DOHH2 (cell line): ENCODE data around the gene PGD.
"Not testable (repeated sequence)": the region's sequence is repeated elsewhere in the genome, so short reads cannot be mapped to it uniquely, and the experiment has no call there.

Experiments used
- H3F3A ChIP-seq: fragments of 200-600 bp; sonication (generic), shearing (Covaris generic); 2 replicates; pipeline ENCODE4 v1.6.0; 2016; ENCODE audit warnings: antibody characterized with exemption, mild to moderate bottlenecking; ENCODE audit not compliant: control insufficient read depth, insufficient read depth
- H3K27ac ChIP-seq: fragments of 200-600 bp; sonication (generic); 2 replicates; pipeline ENCODE4 v1.5.1; 2014; ENCODE audit warnings: low read depth, mild to moderate bottlenecking, low read length, moderate library complexity
- H3K27me3 ChIP-seq: fragments of 200-600 bp; sonication (generic); 2 replicates; pipeline ENCODE4 v1.6.1; 2014; ENCODE audit warnings: mild to moderate bottlenecking, low read length, mixed read lengths; ENCODE audit not compliant: control insufficient read depth
- H3K36me3 ChIP-seq: fragments of 200-600 bp; sonication (generic); 2 replicates; pipeline ENCODE4 v1.6.1; 2014; ENCODE audit warnings: mild to moderate bottlenecking, low read length, moderate library complexity, mixed read lengths; ENCODE audit not compliant: control insufficient read depth
- H3K4me1 ChIP-seq: fragments of 200-600 bp; sonication (generic); 2 replicates; pipeline ENCODE4 v1.6.1; 2014; ENCODE audit warnings: mild to moderate bottlenecking, low read length, mixed read lengths; ENCODE audit not compliant: control insufficient read depth
- H3K4me2 ChIP-seq: fragments of 200-600 bp; sonication (generic); 2 replicates; pipeline ENCODE4 v1.6.0; 2014; ENCODE audit warnings: mild to moderate bottlenecking, low read length, moderate library complexity
- H3K4me3 ChIP-seq: fragments of 200-600 bp; sonication (generic); 2 replicates; pipeline ENCODE4 v1.5.1; 2014; ENCODE audit warnings: mild to moderate bottlenecking, low read length, mixed read lengths
- H3K79me2 ChIP-seq: fragments of 200-600 bp; sonication (generic); 2 replicates; pipeline ENCODE4 v1.6.1; 2014; ENCODE audit warnings: mild to moderate bottlenecking, low read length, mixed read lengths; ENCODE audit not compliant: control insufficient read depth
- H3K9me2 ChIP-seq: fragments of 200-600 bp; sonication (generic); replicated peaks from 2 replicates; pipeline ENCODE4 v1.6.1; 2014; ENCODE audit warnings: mild to moderate bottlenecking, low read length, mixed read lengths; ENCODE audit not compliant: control insufficient read depth
- H3K9me3 ChIP-seq: fragments of 200-600 bp; sonication (generic); 2 replicates; pipeline ENCODE4 v1.6.1; 2014; ENCODE audit warnings: antibody characterized with exemption, low read length, mixed read lengths; ENCODE audit not compliant: control insufficient read depth, insufficient read depth
- H4K20me1 ChIP-seq: fragments of 200-600 bp; sonication (generic); 2 replicates; pipeline ENCODE4 v1.6.0; 2014; ENCODE audit warnings: low read depth, mild to moderate bottlenecking, antibody characterized with exemption, low read length, moderate library complexity; ENCODE audit not compliant: control insufficient read depth, insufficient read depth
- EZH2phosphoT487 ChIP-seq: fragments of 200-600 bp; sonication (generic); IDR thresholded peaks from 2 replicates; pipeline ENCODE4 v1.6.1; 2017; ENCODE audit warnings: borderline replicate concordance, mild to moderate bottlenecking, antibody characterized with exemption, low read length, moderate library complexity, mixed read lengths
- TF ChIP-seq, protein P1 (sequence below): fragments of 200-600 bp; sonication (generic); IDR thresholded peaks from one replicate; pipeline ENCODE4 v1.5.1; 2014; ENCODE audit warnings: antibody characterized with exemption, mild to moderate bottlenecking, low read depth, low read length; ENCODE audit not compliant: poor library complexity, severe bottlenecking

The PGD gene

DNA sequence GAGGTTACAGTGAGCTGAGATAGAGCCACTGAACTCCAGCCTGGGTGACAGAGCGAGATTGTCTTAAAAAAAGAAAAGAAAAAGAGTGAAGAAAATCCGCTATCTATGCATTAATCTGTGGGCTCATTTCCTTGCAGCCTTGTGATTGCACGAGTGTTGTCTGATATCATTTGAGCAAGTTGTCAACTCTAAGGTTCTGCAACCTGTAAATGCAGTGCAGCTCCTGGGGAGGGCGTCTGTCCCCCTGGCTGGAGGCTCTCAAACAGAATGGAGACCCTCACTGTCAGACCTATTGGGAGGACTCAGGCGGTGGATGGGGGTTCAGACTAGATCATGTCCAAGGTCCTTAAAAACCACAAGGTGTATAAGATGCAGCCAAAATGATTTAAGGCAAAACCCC, 57.2 kb downstream of the PGD start:
- Histone ChIP-seq H3F3A (peaks cover 10% of the 10 kb centered on the region), H3K9me3 (no peaks in the 10 kb centered on the region), H3K36me3 (peaks cover 16% of the 10 kb centered on the region), H3K27me3 (no peaks in the 10 kb centered on the region), H4K20me1 (no peaks in the 10 kb centered on the region), H3K27ac (no peak overlapping the region), H3K4me1 (peaks cover 7% of the 10 kb centered on the region; the same call in 1 of the 2 replicates), H3K79me2 (no peaks in the 10 kb centered on the region), H3K4me2 (no peak overlapping the region), H3K9me2 (no peaks in the 10 kb centered on the region), H3K4me3 (no peak overlapping the region)
- TF ChIP-seq, protein P1, sequence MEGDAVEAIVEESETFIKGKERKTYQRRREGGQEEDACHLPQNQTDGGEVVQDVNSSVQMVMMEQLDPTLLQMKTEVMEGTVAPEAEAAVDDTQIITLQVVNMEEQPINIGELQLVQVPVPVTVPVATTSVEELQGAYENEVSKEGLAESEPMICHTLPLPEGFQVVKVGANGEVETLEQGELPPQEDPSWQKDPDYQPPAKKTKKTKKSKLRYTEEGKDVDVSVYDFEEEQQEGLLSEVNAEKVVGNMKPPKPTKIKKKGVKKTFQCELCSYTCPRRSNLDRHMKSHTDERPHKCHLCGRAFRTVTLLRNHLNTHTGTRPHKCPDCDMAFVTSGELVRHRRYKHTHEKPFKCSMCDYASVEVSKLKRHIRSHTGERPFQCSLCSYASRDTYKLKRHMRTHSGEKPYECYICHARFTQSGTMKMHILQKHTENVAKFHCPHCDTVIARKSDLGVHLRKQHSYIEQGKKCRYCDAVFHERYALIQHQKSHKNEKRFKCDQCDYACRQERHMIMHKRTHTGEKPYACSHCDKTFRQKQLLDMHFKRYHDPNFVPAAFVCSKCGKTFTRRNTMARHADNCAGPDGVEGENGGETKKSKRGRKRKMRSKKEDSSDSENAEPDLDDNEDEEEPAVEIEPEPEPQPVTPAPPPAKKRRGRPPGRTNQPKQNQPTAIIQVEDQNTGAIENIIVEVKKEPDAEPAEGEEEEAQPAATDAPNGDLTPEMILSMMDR, result peak; percentile 16
- no peak for TF ChIP-seq EZH2phosphoT487

GRCh38 chr1:10456661-10457060, 57.8 kb downstream of the PGD start:
- H3K9me2 ChIP-seq, result no peaks in the 10 kb centered on the region
- no peaks in the 10 kb centered on the region for H3K27me3 ChIP-seq
- no peaks in the 10 kb centered on the region for H3K79me2 ChIP-seq
- H3K27ac ChIP-seq, result no peak overlapping the region
- H3K4me1 ChIP-seq, result peaks cover 7% of the 10 kb centered on the region; the same call in 1 of the 2 replicates
- no peak overlapping the region for H3K4me3 ChIP-seq
- H3F3A ChIP-seq, result peaks cover 6% of the 10 kb centered on the region
- H3K9me3 ChIP-seq, result no peaks in the 10 kb centered on the region
- TF ChIP-seq, protein P1, result no peak
- TF ChIP-seq EZH2phosphoT487, result no peak
- H4K20me1 ChIP-seq, result no peaks in the 10 kb centered on the region
- H3K36me3 ChIP-seq, result peaks cover 22% of the 10 kb centered on the region
- H3K4me2 ChIP-seq, result no peak overlapping the region

DNA sequence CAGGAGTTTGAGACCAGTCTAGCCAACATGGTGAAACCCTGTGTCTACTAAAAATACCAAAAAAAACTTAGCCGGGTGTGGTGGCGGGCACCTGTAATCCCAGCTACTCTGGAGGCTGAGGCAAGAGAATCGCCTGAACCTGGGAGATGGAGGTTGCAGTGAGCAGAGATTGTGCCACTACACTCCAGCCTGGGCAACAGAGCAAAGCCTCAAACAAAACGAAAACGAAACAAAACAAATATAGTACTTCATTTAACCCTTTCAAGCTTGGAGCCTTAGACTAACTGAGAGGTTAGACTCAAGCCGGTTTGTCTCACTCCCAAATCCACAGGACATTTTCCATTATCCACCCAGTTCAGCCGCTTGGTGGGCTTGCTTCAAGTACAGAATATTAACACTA, 58.6 kb downstream of the PGD start:
- not testable (repeated sequence) for H3K27ac ChIP-seq, H3K79me2 ChIP-seq, H3K4me1 ChIP-seq, H3K9me2 ChIP-seq, H3F3A ChIP-seq, H4K20me1 ChIP-seq, H3K9me3 ChIP-seq, H3K4me3 ChIP-seq, H3K27me3 ChIP-seq, H3K4me2 ChIP-seq
- H3K36me3 ChIP-seq, result peaks cover 26% of the 10 kb centered on the region

- Histone ChIP-seq H3K27me3 (no peaks in the 10 kb centered on the region), H3K79me2 (no peaks in the 10 kb centered on the region), H3K4me2 (no peak overlapping the region), H3K9me2 (no peaks in the 10 kb centered on the region), H4K20me1 (no peaks in the 10 kb centered on the region), H3K9me3 (no peaks in the 10 kb centered on the region), H3K4me1 (peaks cover 7% of the 10 kb centered on the region; the same call in 1 of the 2 replicates), H3K36me3 (peaks cover 31% of the 10 kb centered on the region), H3F3A (0 out of 2 replicates have a peak, but pooled peaks cover 2% of the 10 kb centered on the region), H3K4me3 (no peak overlapping the region), H3K27ac (no peak overlapping the region)
- TF ChIP-seq EZH2phosphoT487, result no peak
- TF ChIP-seq, protein P1, result no peak
Observed at GRCh38 chr1:10457875-10458274, 59.0 kb downstream of the PGD start.
